Measurements from ENCODE around the gene ZNF683. TPM values are rescaled to one million over a fixed set of nuclear protein-coding genes. Genes with fewer than 3 reads are reported as not detected.
A peak's percentile ranks its signal among the peaks of the same experiment; 100 is the strongest.

ZNF683 gene
- total RNA-seq, 2 donors from 2014 or later = not detected

GRCh38 chr1:26395754-26396153, 23.2 kb upstream of the ZNF683 start:
- Histone ChIP-seq H3K9ac (ENCODE audit: extremely low read depth, low read length, poor library complexity, severe bottlenecking) (no peak overlapping the region), H3K4me1 (ENCODE audit: control insufficient read depth, insufficient read depth, low read length) (no peaks in the 10 kb centered on the region), H3K36me3 (ENCODE audit: control insufficient read depth, insufficient read depth, low read length) (no peaks in the 10 kb centered on the region), H3K27me3 (ENCODE audit: control insufficient read depth, insufficient read depth, low read length, poor library complexity, severe bottlenecking) (no peaks in the 10 kb centered on the region), H3K4me3 (ENCODE audit: low read length) (no peak overlapping the region), H3K27ac (ENCODE audit: low read depth, low read length) (no peak overlapping the region), H3K9me3 (ENCODE audit: control insufficient read depth, low read length) (no peaks in the 10 kb centered on the region)
- peaks cover 14% of the 10 kb centered on the region for H3K4me1 Mint-ChIP-seq
- TF ChIP-seq CTCF (conservative IDR thresholded peaks at IDR 0.05) = no peak
- 92% methylated on average over 8 of the region's 8 CpGs; no CpG with 5 or more reads in 1 of the 2 experiments for WGBS, 2 experiments (ENCODE audit: insufficient coverage in 1 of 2, insufficient read length in 1 of 2)
- no peak overlapping the region for H3K27ac Mint-ChIP-seq
- H3K36me3 Mint-ChIP-seq (ENCODE audit: low read depth) = no peaks in the 10 kb centered on the region
- no peak overlapping the region for H3K4me3 Mint-ChIP-seq
- H3K9me3 Mint-ChIP-seq = no peaks in the 10 kb centered on the region
- peaks cover 2% of the 10 kb centered on the region for H3K27me3 Mint-ChIP-seq (ENCODE audit: insufficient read depth)
- no peak for DNase-seq

- no peaks in the 10 kb centered on the region for H3K9me3 ChIP-seq (ENCODE audit: control insufficient read depth, low read length)
- no peaks in the 10 kb centered on the region for H3K36me3 ChIP-seq (ENCODE audit: control insufficient read depth, insufficient read depth, low read length)
- WGBS, 2 experiments (ENCODE audit: insufficient coverage in 1 of 2, insufficient read length in 1 of 2) = 8 to 25% methylated on average over 3 of the region's 3 CpGs
- Mint-ChIP-seq H3K27ac (no peak overlapping the region), H3K4me3 (no peak overlapping the region), H3K27me3 (ENCODE audit: insufficient read depth) (no peaks in the 10 kb centered on the region), H3K4me1 (peaks cover 14% of the 10 kb centered on the region), H3K36me3 (ENCODE audit: low read depth) (no peaks in the 10 kb centered on the region), H3K9me3 (no peaks in the 10 kb centered on the region)
- H3K4me1 ChIP-seq (ENCODE audit: control insufficient read depth, insufficient read depth, low read length) = no peaks in the 10 kb centered on the region
- no peak overlapping the region for H3K4me3 ChIP-seq (ENCODE audit: low read length)
- no peak overlapping the region for H3K27ac ChIP-seq (ENCODE audit: low read depth, low read length)
- no peak overlapping the region for H3K9ac ChIP-seq (ENCODE audit: extremely low read depth, low read length, poor library complexity, severe bottlenecking)
- peak; percentile 88 for TF ChIP-seq CTCF (conservative IDR thresholded peaks at IDR 0.05)
- DNase-seq = peak; percentile 75
- no peaks in the 10 kb centered on the region for H3K27me3 ChIP-seq (ENCODE audit: control insufficient read depth, insufficient read depth, low read length, poor library complexity, severe bottlenecking)
Observed at GRCh38 chr1:26391450-26391849, 18.9 kb upstream of the ZNF683 start.

- no peak overlapping the region for H3K4me3 ChIP-seq (ENCODE audit: low read length)
- no peaks in the 10 kb centered on the region for H3K4me1 ChIP-seq (ENCODE audit: control insufficient read depth, insufficient read depth, low read length)
- WGBS, 2 experiments (ENCODE audit: insufficient coverage in 1 of 2, insufficient read length in 1 of 2) = 79 to 100% methylated on average over 1 to 4 of the region's 4 CpGs
- H3K36me3 ChIP-seq (ENCODE audit: control insufficient read depth, insufficient read depth, low read length) = no peaks in the 10 kb centered on the region
- no peaks in the 10 kb centered on the region for H3K9me3 ChIP-seq (ENCODE audit: control insufficient read depth, low read length)
- Mint-ChIP-seq H3K36me3 (ENCODE audit: low read depth) (no peaks in the 10 kb centered on the region), H3K4me1 (peaks cover 17% of the 10 kb centered on the region), H3K4me3 (no peak overlapping the region), H3K9me3 (no peaks in the 10 kb centered on the region), H3K27me3 (ENCODE audit: insufficient read depth) (no peaks in the 10 kb centered on the region), H3K27ac (no peak overlapping the region)
- TF ChIP-seq CTCF (conservative IDR thresholded peaks at IDR 0.05) = no peak
- H3K9ac ChIP-seq (ENCODE audit: extremely low read depth, low read length, poor library complexity, severe bottlenecking) = no peak overlapping the region
- DNase-seq = no peak
- no peak overlapping the region for H3K27ac ChIP-seq (ENCODE audit: low read depth, low read length)
- H3K27me3 ChIP-seq (ENCODE audit: control insufficient read depth, insufficient read depth, low read length, poor library complexity, severe bottlenecking) = no peaks in the 10 kb centered on the region
Observed at GRCh38 chr1:26389604-26390247, 17.2 kb upstream of the ZNF683 start.

Measured in endodermal cell (in vitro differentiated cells).